Measurements from ENCODE around the gene TPM4.

Gene TPM4

GRCh38 chr19:16133818-16134217 lies 57.5 kb downstream of the TPM4 start:
- DNase-seq, result no peak

DNA sequence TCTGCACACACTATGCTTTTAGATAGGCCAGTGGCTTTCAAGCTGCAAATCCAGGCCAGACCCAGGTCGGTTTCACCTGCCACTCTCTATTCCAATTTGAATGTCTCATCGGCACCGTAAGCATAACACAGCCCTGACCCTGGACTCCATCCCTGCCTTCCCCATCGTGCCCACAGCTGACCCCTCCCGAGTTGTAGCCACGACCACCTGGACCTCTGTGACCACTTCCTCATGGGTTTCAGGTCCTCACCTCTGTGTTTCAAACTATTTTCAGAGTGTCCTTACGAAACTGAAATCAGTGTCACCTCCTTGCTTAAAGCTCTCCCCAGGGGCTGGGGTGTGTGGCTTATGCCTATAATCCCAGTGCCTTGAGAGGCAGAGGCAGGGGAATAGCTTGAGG lies 58.2 kb downstream of the TPM4 start:
- DNase-seq, result no peak

DNA sequence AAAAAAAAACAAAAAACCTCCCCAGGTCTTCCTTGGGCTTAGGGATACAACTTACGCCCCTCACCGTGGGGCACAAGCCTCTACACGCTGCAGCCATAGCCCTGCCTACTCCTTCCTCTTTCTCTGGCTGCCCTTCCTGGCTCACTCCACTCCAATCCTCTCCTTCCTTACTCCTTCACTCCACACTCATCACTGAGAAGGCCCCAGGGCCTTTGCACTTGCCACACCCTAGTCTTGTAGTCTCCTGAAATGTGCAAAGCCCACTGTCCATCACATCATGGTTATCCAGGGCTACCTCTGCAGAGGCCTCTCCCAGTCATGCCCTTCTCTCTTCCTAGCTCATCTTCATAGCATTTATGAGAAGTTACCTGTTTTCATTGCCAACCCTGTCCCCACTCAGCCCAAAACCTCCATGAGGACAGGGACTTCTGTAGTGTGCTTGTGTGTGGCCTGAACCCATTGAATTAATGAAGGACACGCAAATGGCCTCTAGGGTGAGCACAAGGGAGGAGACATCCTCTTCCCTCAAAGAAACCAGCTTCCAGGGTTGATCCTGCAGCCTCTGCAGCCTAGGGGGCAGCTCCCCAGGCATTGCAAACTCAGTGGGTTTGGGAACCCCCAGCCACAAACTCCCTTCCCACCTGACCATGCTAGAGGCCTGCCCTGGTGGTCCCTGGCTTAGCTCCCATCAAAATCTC lies 59.3 kb downstream of the TPM4 start:
- no peak for DNase-seq

DNA sequence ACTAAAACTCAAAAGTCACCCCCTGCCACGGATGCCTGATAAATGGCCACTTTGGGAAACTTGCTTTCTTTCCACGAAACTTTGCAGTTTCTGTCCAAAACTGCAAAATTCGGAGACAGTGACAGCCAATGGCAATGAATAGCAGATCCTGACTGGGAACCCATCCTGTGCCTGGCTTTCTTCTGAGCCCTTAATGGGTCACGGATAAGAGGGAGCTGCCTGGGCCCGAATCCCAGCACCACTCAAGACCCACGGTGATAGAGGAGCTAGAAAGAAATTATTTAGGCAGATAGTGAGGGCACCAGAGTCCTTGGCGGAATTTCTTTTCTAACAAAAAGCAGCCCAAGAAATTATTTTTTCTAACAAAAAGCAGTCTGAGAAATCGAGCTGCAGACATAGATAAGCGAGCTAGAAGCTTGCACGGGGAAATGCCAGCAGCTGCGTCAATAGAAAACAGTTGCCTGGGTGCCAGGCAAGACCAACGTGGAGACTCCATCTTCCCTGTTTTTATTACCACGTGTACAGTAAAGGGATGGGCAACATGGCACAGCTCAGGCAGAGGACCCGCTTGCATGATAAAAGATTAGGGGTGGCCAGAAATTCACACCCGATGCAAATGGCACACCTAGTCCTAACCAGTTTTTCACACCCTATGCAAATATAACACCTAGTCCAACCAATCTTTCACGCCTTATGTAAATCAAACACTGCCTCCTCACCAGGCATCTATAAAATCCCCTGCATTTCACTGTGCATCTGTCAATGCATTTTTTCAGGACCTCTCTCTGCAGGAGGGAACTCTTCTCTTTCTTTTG lies 60.1 kb downstream of the TPM4 start:
- no peak for DNase-seq

- DNase-seq, result no peak
These were observed 63.5 kb downstream of the TPM4 start for GRCh38 chr19:16139752-16140151.

DNA sequence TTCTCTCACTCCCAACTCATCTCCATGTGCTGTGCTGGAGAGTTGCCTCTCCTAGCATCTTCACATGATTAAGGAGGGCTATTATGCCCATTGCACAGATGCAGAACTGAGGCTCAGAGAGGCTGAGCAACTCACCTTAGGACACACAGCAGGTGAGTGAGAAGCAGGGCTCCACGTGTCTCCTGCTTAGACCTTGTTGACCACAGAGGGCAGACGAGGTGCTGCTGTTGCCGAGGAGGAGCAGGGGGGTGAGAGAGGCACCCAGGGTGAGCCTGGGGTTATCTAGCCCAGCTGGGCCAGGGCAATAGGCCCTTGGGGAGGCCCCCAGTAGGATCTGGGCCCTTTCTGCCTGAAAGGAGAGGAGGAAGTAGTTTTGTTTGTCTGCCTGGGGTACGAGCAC lies 64.7 kb downstream of the TPM4 start:
- DNase-seq, result no peak

GRCh38 chr19:16142032-16142580 lies 65.8 kb downstream of the TPM4 start:
- DNase-seq, result no peak

GRCh38 chr19:16143399-16144215 lies 67.3 kb downstream of the TPM4 start, which contains the start of gene HSH2D:
Gene HSH2D, plus strand, starts transcription at chr19:16143685. Its CDS starts 5,066 bp downstream, at chr19:16148751.
- peak; percentile 76 to 78 for DNase-seq

DNA sequence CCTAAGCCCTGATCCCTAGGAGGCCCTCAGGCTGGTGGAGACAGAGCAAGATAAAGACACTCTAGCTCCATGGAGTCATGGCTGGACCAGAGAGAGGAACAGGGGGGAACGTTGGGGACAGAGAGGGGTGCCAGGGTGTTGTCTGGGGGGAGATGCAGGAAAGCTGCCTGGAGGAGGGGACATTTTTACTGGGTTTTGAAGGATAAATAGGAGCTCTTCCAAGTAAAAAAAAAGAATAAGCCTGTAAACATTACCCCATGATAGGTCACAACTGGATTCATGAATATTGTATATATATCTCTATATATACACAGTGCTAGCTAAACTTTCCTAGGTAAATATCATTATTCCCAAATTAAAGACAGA lies 67.9 kb downstream of the TPM4 start:
- no peak for DNase-seq

- no peak for DNase-seq
These were observed 69.8 kb downstream of the TPM4 start for GRCh38 chr19:16146112-16146511.

DNA sequence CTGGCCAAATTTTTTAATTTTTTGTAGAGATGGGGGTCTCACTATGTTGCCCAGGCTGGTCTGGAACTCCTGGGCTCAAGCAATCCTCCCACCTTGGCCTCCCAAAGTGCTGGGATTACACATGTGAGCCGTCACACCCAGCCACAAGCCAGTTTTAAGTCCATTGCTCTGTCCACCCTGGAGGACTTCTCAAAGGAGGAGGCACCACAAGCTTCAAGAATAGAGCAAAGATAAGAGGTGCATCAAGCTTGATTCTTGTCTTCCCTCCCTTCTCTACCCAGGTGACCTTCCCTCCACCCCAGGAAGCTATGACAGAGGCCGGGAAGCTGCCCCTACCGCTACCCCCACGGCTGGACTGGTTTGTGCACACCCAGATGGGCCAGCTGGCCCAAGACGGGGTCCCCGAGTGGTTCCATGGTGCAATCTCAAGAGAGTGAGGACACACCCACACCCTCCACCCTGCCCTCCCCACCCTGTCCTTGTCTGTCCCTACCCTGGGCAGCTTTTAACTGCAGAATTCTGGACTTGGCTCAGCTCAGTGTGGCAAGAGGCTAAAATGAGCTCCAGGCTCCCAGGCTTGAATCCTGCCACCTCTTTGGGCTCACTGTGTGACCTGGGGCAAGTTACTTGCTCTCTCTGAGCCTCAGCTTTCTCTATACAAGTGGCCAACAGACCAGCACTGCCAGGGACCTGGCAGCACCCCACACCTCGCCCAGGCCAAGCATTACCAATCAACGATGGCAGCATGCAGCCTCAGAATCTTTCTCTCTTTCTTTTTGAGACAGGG lies 72.3 kb downstream of the TPM4 start:
- DNase-seq, result no peak

Data from activated CD4-positive, alpha-beta T cell treated with anti-CD3 and anti-CD28 coated beads for 4 hours (primary cell).